ENCODE data around the gene SYT15.
A peak's percentile ranks its signal among the peaks of the same experiment; 100 is the strongest.

DNA sequence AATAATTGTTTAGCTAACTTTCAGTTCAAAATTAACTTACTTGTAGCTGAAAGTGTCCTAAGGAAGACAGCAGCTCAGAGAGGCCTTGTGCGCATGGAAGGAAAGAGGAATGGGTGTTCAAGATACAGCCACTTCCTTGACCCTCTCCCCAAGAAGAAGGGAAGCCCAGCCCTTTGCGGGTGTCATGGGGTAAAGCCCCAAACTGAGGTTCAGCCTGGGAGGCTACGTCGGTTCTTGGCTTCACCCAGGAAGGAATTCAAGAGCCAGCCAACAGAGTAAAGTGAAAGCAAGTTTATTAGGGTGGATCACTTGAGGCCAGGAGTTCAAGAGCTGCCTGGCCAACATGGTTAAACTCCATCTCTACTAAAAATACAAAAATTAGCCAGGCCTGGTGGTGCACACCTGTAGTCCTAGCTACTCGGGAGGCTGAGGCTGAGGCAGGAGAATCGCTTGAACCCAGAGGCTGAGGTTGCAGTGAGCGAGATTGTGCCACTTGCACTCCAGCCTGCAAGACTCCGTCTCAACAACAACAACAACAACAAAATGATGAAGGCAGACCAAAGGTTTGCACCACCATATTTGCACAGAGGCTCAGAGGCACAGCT, 38.4 kb upstream of the SYT15 start:
- TF ChIP-seq POLR2A (IDR thresholded peaks at IDR 0.05) = no peak
- TF ChIP-seq POLR2AphosphoS5 (IDR thresholded peaks at IDR 0.05) = peak in 1 of 2 donors; percentile 8
- TF ChIP-seq, protein P1, sequence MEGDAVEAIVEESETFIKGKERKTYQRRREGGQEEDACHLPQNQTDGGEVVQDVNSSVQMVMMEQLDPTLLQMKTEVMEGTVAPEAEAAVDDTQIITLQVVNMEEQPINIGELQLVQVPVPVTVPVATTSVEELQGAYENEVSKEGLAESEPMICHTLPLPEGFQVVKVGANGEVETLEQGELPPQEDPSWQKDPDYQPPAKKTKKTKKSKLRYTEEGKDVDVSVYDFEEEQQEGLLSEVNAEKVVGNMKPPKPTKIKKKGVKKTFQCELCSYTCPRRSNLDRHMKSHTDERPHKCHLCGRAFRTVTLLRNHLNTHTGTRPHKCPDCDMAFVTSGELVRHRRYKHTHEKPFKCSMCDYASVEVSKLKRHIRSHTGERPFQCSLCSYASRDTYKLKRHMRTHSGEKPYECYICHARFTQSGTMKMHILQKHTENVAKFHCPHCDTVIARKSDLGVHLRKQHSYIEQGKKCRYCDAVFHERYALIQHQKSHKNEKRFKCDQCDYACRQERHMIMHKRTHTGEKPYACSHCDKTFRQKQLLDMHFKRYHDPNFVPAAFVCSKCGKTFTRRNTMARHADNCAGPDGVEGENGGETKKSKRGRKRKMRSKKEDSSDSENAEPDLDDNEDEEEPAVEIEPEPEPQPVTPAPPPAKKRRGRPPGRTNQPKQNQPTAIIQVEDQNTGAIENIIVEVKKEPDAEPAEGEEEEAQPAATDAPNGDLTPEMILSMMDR (IDR thresholded peaks at IDR 0.05) = no peak
- TF ChIP-seq EP300 (IDR thresholded peaks at IDR 0.05) = no peak

All from upper lobe of left lung (tissue), 4 donors.